GM12865 (cell line): ENCODE measurements around the gene SEMA3G.

Source experiments
- DNase-seq: peaks from one replicate; pipeline ENCODE4 v3.0.0; 2010; ENCODE audit warnings: low read depth
- H3K4me3 ChIP-seq: 2 replicates; pipeline ENCODE4 v1.5.1; 2011; ENCODE audit warnings: mild to moderate bottlenecking, low read depth, low read length, control low read depth
- CTCF ChIP-seq: IDR thresholded peaks from 2 replicates; pipeline ENCODE4 v1.5.1; 2011; ENCODE audit warnings: low read length, control low read depth, low read depth, inconsistent platforms; ENCODE audit not compliant: insufficient read depth; ENCODE audit errors: missing control alignments

The SEMA3G gene

GRCh38 chr3:52477076-52477795 lies 32.3 kb upstream of the SEMA3G start:
- H3K4me3 ChIP-seq, result no peak overlapping the region
- DNase-seq, result no peak
- no peak for TF ChIP-seq CTCF

GRCh38 chr3:52473026-52473425 lies 28.1 kb upstream of the SEMA3G start:
- no peak for DNase-seq
- no peak for TF ChIP-seq CTCF
- H3K4me3 ChIP-seq, result no peak overlapping the region

GRCh38 chr3:52472239-52473000 lies 27.5 kb upstream of the SEMA3G start:
- no peak for DNase-seq
- H3K4me3 ChIP-seq, result no peak overlapping the region
- TF ChIP-seq CTCF, result no peak

GRCh38 chr3:52471371-52472238 lies 26.7 kb upstream of the SEMA3G start:
- TF ChIP-seq CTCF, result peak; percentile 72
- H3K4me3 ChIP-seq, result no peak overlapping the region
- DNase-seq, result peak; percentile 58

- TF ChIP-seq CTCF, result no peak
- no peak for DNase-seq
Observed at GRCh38 chr3:52470920-52471319, 26.0 kb upstream of the SEMA3G start.

GRCh38 chr3:52469001-52469400 lies 24.1 kb upstream of the SEMA3G start:
- H3K4me3 ChIP-seq, result no peak overlapping the region
- TF ChIP-seq CTCF, result no peak
- no peak for DNase-seq

More at GRCh38 chr3:52470920-52471319, 26.0 kb upstream of the SEMA3G start:
- H3K4me3 ChIP-seq, result no peak overlapping the region
